Measurements from ENCODE around the gene TTLL8.

- TF ChIP-seq POLR2A (IDR thresholded peaks at IDR 0.05) = no peak
- TF ChIP-seq CTCF (IDR thresholded peaks at IDR 0.05) = no peak
Observed at GRCh38 chr22:50084080-50084477, 26.0 kb upstream of the TTLL8 start.
